Effector memory CD4-positive, alpha-beta T cell (primary cell): ENCODE measurements around the gene KCNB1.

ENCODE experiments used
- DNase-seq, 3 donors: peaks; one replicate each; pipeline ENCODE4 v3.0.0-alpha.2; 2020
- H3K27ac ChIP-seq: 2 replicates; pipeline ENCODE4 v1.7.0; 2013; ENCODE audit warnings: mild to moderate bottlenecking, low read length, moderate library complexity; ENCODE audit not compliant: insufficient read depth, poor library complexity, severe bottlenecking
- H3K27me3 ChIP-seq: replicated peaks from 2 replicates; pipeline ENCODE4 v1.7.0; 2013; ENCODE audit warnings: mild to moderate bottlenecking, low read length; ENCODE audit not compliant: insufficient read depth, control insufficient read depth, poor library complexity, severe bottlenecking
- H3K36me3 ChIP-seq: 2 replicates; pipeline ENCODE4 v1.7.0; 2013; ENCODE audit warnings: mild to moderate bottlenecking, low read length, moderate library complexity; ENCODE audit not compliant: control insufficient read depth, insufficient read depth
- H3K4me1 ChIP-seq: 2 replicates; pipeline ENCODE4 v1.7.0; 2013; ENCODE audit warnings: low read length, mild to moderate bottlenecking; ENCODE audit not compliant: control insufficient read depth, insufficient read depth, poor library complexity, severe bottlenecking
- H3K4me3 ChIP-seq: 2 replicates; pipeline ENCODE4 v1.7.0; 2013; ENCODE audit warnings: low read length, low read depth, mild to moderate bottlenecking; ENCODE audit not compliant: insufficient read depth, poor library complexity, severe bottlenecking
- H3K9me3 ChIP-seq: 2 replicates; pipeline ENCODE4 v1.7.0; 2013; ENCODE audit warnings: mild to moderate bottlenecking, low read length, moderate library complexity; ENCODE audit not compliant: control insufficient read depth

KCNB1 gene

DNA sequence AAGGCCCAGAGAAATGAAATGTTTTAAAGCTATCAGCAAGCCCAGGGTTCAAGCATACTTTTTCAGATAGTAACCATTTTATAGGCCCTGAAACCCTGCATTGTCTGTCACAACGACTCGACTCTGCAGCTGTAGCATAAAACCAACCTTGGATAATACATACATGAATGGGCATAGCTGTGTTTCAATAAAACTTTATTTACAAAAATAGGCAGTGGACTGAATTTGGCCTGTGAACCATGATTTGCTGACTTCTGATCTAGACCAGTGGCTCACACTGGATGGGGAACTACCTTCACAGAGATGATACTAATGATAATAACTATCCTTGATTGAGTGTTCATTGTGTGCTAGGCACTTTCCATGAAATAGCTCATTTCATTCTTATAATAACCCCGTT is 107.3 kb downstream of the KCNB1 start:
- no peaks in the 10 kb centered on the region for H3K36me3 ChIP-seq
- no peak overlapping the region for H3K27ac ChIP-seq
- no peaks in the 10 kb centered on the region for H3K9me3 ChIP-seq
- H3K4me3 ChIP-seq = no peak overlapping the region
- no peaks in the 10 kb centered on the region for H3K4me1 ChIP-seq
- no peak for DNase-seq
- no peaks in the 10 kb centered on the region for H3K27me3 ChIP-seq

DNA sequence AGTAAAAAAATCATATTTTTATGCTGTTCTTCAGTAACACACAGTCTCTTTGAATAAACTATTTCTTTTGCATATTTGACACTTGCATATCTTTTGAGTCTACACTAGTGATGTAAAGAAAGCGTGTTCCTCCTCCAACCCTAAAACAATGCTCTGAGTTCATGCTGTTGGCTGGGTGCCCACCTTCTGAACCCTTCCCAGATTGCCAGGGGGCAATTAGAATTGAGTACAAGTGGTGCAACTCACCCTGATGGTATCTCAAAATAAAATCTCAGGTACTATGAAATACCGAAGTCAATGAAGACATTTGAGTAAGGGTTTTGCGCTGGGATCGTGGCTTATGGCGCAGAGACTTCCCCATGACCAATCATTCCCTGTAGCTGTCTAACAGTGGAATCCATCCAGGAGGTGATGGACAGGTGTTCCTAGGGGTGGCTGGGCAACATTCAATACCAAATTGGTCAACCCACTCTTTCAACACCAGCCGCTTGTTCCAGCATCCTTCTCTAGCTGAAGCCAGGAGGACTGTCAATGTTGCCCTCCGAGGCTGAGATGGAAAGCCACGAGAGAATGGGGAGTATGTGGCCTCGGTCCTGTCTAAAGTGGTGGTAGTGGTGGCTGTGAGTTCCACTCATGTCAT is 110.3 kb downstream of the KCNB1 start:
- H3K9me3 ChIP-seq = no peaks in the 10 kb centered on the region
- no peaks in the 10 kb centered on the region for H3K36me3 ChIP-seq
- no peak overlapping the region for H3K27ac ChIP-seq
- H3K4me3 ChIP-seq = no peak overlapping the region
- no peaks in the 10 kb centered on the region for H3K4me1 ChIP-seq
- no peaks in the 10 kb centered on the region for H3K27me3 ChIP-seq
- no peak for DNase-seq

GRCh38 chr20:49368596-49368995 is 113.9 kb downstream of the KCNB1 start:
- H3K4me3 ChIP-seq = no peak overlapping the region
- no peak overlapping the region for H3K27ac ChIP-seq
- no peaks in the 10 kb centered on the region for H3K9me3 ChIP-seq
- DNase-seq = no peak
- no peaks in the 10 kb centered on the region for H3K4me1 ChIP-seq
- no peaks in the 10 kb centered on the region for H3K36me3 ChIP-seq
- no peaks in the 10 kb centered on the region for H3K27me3 ChIP-seq

- no peaks in the 10 kb centered on the region for H3K27me3 ChIP-seq
- H3K4me1 ChIP-seq = no peaks in the 10 kb centered on the region
- H3K36me3 ChIP-seq = no peaks in the 10 kb centered on the region
- DNase-seq = no peak
- H3K27ac ChIP-seq = no peak overlapping the region
- H3K9me3 ChIP-seq = no peaks in the 10 kb centered on the region
- H3K4me3 ChIP-seq = no peak overlapping the region
Observed at GRCh38 chr20:49367113-49367512, 115.4 kb downstream of the KCNB1 start.

DNA sequence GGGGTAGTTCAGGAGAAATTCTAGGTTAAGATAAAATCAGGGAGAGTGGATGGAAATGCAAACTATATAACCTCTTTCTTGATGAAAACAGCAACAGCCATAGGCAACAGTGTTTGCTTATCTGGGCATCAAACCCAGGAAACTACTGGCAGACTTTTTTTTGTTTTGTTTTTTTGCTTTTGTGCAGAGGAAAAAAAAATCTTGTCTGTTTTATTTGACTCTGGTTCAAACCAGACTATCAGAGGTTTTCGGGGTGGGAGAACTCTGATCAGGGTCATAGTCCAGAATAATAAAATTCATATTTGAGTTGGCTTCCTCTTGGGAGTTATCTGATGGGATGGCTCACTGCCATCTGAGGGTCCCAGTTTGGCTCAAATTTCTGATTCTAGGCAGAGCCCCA is 115.8 kb downstream of the KCNB1 start:
- Histone ChIP-seq H3K4me1 (no peaks in the 10 kb centered on the region), H3K27me3 (no peaks in the 10 kb centered on the region), H3K27ac (no peak overlapping the region), H3K36me3 (no peaks in the 10 kb centered on the region), H3K9me3 (no peaks in the 10 kb centered on the region), H3K4me3 (no peak overlapping the region)
- no peak for DNase-seq

DNA sequence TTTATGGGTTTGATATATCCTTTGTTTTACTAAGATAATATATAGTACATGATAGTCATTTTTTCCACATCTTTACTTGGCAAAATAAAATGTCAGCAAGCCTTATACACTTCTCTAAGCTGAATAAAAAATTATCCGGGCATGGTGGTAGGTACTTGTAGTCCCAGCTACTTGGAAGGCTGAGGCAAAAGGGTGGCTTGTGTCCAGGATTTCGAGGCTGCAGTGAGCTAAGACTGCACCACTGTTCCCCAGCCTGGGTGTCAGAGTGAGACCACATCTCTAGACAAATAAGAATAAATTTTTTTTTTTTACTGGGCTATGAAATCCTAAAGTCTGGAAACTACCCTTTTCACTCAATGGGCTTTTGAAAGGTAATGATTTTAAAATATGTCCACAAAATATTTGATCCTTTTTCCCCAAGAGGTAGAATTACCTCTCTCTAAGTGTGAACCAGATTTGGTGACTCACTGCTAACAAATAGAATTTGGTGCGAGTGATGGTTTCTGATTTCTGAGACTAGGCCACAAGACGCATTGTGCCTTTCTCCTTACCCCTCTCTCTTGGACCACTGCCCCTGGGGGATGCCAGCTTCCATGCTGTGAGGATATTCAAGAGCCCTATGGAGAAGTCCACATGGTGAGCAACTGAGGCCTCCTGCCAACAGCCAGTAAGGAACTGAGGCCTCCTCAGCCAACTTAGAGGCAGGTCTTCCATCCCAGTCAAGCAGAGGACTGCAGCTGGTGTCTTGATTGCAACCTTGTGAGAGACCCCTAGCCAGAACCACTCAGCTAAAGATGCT is 120.4 kb downstream of the KCNB1 start:
- no peaks in the 10 kb centered on the region for H3K4me1 ChIP-seq
- H3K27me3 ChIP-seq = no peaks in the 10 kb centered on the region
- DNase-seq = no peak
- no peaks in the 10 kb centered on the region for H3K9me3 ChIP-seq
- no peaks in the 10 kb centered on the region for H3K36me3 ChIP-seq
- H3K27ac ChIP-seq = no peak overlapping the region
- no peak overlapping the region for H3K4me3 ChIP-seq

DNA sequence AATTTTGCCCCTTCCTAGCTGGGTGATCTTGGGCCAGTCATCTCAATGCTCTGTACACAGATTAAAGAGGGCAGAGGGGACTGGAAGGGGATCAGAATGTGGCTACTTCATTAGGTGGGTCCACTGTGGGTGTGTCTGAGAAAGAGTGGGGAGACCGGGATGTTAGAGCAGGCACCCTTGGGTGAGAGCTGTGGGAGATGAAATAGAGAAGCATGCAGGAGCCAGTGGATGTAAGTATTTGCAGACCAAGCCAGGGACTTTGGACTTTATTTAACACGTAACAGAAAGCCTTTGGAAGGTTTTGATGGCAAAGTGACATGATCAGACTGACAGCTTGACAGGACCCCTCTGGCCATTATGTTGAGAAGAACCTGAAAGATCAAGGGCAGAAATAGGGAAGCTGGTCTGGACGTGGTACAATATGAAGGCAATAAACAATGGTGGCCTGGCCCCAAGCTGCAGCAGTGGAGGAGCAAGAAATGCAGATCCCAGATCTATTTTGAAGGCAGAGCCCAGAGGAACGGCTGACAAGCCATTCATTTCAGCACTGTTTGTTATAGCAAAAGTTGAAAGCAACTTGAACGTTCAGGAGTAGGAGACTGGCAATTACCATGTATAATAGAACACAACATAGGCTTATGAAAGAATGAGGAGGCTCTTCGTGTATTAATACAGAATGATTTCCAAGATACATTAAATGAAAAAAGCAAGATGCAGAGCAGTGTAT is 122.1 kb downstream of the KCNB1 start:
- DNase-seq = no peak
- no peaks in the 10 kb centered on the region for H3K9me3 ChIP-seq
- no peaks in the 10 kb centered on the region for H3K4me1 ChIP-seq
- no peaks in the 10 kb centered on the region for H3K36me3 ChIP-seq
- H3K27ac ChIP-seq = no peak overlapping the region
- no peaks in the 10 kb centered on the region for H3K27me3 ChIP-seq
- no peak overlapping the region for H3K4me3 ChIP-seq

- Histone ChIP-seq H3K36me3 (no peaks in the 10 kb centered on the region), H3K9me3 (no peaks in the 10 kb centered on the region), H3K27me3 (no peaks in the 10 kb centered on the region), H3K4me1 (no peaks in the 10 kb centered on the region), H3K4me3 (no peak overlapping the region), H3K27ac (no peak overlapping the region)
- no peak for DNase-seq
Observed at GRCh38 chr20:49356676-49357075, 125.8 kb downstream of the KCNB1 start.

DNA sequence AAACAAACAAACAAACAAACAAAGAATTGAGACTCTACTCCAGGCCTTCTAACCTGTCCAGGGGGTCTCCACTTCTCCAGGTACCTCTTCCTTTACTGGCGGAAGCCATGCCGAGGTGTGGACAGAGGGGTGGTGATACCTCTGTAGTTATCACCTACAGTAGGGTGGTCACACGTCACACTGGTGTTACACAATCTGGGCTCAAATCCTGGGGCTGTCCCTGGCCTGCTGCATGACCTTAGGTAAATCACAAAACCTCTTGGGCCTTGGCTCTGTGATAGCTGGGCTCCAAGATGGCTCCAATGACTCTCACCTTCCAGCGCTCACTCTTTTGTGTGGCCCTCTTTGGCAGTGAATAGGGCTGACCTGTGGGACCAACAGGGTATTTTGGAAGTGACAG is 127.8 kb downstream of the KCNB1 start:
- no peaks in the 10 kb centered on the region for H3K36me3 ChIP-seq
- no peaks in the 10 kb centered on the region for H3K9me3 ChIP-seq
- DNase-seq = no peak
- H3K4me1 ChIP-seq = no peaks in the 10 kb centered on the region
- no peak overlapping the region for H3K4me3 ChIP-seq
- no peak overlapping the region for H3K27ac ChIP-seq
- no peaks in the 10 kb centered on the region for H3K27me3 ChIP-seq

DNA sequence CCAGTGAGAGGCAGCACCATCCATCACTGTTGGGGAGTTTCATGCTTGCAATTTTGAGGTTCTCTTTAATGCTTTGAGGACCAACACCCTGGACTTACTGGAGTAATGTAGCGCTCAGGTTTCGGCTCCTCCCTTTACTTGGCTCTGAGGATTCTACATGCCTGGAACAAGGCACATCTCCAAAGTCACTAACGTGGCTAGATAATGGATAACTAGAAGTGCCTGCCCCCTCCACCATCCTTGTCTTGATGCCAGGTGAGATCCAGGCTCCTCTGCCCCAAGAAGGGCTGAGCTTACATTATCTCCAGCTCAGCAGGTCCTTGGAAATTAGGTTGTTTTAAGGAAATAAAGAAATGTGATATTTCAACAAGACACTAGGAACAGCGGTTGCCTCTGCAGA is 129.1 kb downstream of the KCNB1 start:
- DNase-seq = no peak
- Histone ChIP-seq H3K36me3 (no peaks in the 10 kb centered on the region), H3K4me1 (no peaks in the 10 kb centered on the region), H3K9me3 (no peaks in the 10 kb centered on the region), H3K4me3 (no peak overlapping the region), H3K27me3 (no peaks in the 10 kb centered on the region), H3K27ac (no peak overlapping the region)
